Prostate gland (tissue), 2 donors: ENCODE data around the gene CSNK1A1. TPM values are rescaled to one million over a fixed set of nuclear protein-coding genes. Genes with fewer than 3 reads are reported as not detected.

Source experiments
- DNase-seq: peaks from one replicate; pipeline ENCODE4 v3.0.0-alpha.2; 2019; ENCODE audit warnings: low spot score
- H3K27ac ChIP-seq, 2 donors: fragments of 200-600 bp; sonication (generic); 2 replicates each; pipeline ENCODE4 v1.5.1; 2017 to 2019
- H3K27me3 ChIP-seq: fragments of 200-600 bp; sonication (generic); replicated peaks from 2 replicates; pipeline ENCODE4 v1.5.1; 2019; ENCODE audit not compliant: insufficient read depth
- H3K36me3 ChIP-seq, 2 donors: fragments of 200-600 bp; sonication (generic); 1 replicate in 1 of 2; 2 replicates in 1 of 2; pipeline versions ENCODE4 v1.5.1 to v1.8.1; 2017 to 2019
- H3K4me1 ChIP-seq: fragments of 200-600 bp; sonication (generic); replicated peaks from 2 replicates; pipeline ENCODE4 v1.5.1; 2019
- H3K4me3 ChIP-seq, 2 donors: fragments of 200-600 bp; sonication (generic); 2 replicates each; pipeline ENCODE4 v1.5.1; 2017 to 2019
- H3K9me3 ChIP-seq: fragments of 200-600 bp; sonication (generic); 2 replicates; pipeline ENCODE4 v1.5.1; 2017
- CTCF ChIP-seq, 4 experiments: fragments of 200-600 bp in 2 of 4; fragments of 450-650 bp in 2 of 4; sonication (generic) in 2 of 4; IDR thresholded peaks; 1 replicate in 3 of 4; 2 replicates in 1 of 4; pipeline ENCODE4 v1.5.1; 2016 to 2019; ENCODE audit warnings: antibody characterized with exemption in 4 of 4, mild to moderate bottlenecking in 2 of 4, moderate library complexity in 2 of 4
- POLR2A ChIP-seq: fragments of 450-650 bp; IDR thresholded peaks from one replicate; pipeline ENCODE4 v1.6.1; 2016; ENCODE audit warnings: antibody characterized with exemption, mild to moderate bottlenecking
- POLR2AphosphoS5 ChIP-seq: sonication (generic); formaldehyde crosslinking; IDR thresholded peaks from one replicate; pipeline ENCODE4 v1.6.1; 2017; ENCODE audit warnings: antibody characterized with exemption
- WGBS: methylation state at CpG from one replicate; pipeline ENCODE4 v1.1.5; 2018; 5-methylcytosine and 5-hydroxymethylcytosine counted together
- intact Hi-C: fragments of 100-400 bp; cut with DNase I; formaldehyde crosslinking; loops from one replicate; pipeline ENCODE4 v1.14.2; 2022
- total RNA-seq, 2 donors: library from RNA; depleted of rRNA; stranded (reverse); fragments of >200 nt; gene quantifications; one replicate each; pipeline ENCODE4 v1.1.0, GENCODE V29; 2016

The CSNK1A1 gene
- total RNA-seq, 2 donors from 2014 or later = 219 to 269 TPM

- no peak overlapping the region for H3K4me3 ChIP-seq
- no peaks in the 10 kb centered on the region for H3K9me3 ChIP-seq
- no peak for DNase-seq
- TF ChIP-seq POLR2AphosphoS5 (no peak), CTCF (IDR thresholded peaks at IDR 0.05) (no peak), POLR2A (no peak)
- peak overlapping the region in 1 of 2 donors; percentile 1 for H3K27ac ChIP-seq
- intact Hi-C loops = no loop called here
- H3K36me3 ChIP-seq = no peaks in the 10 kb centered on the region
- no peaks in the 10 kb centered on the region for H3K27me3 ChIP-seq
- WGBS = 57% methylated on average over 12 of the region's 12 CpGs
- H3K4me1 ChIP-seq = peaks cover 13% of the 10 kb centered on the region
These were observed 24.2 kb downstream of the CSNK1A1 start for GRCh38 chr5:149526845-149527590.

GRCh38 chr5:149521739-149522685 lies 29.2 kb downstream of the CSNK1A1 start:
- peak overlapping the region in 1 of 2 donors; percentile 30 for H3K27ac ChIP-seq
- 78% methylated on average over 15 of the region's 15 CpGs for WGBS

GRCh38 chr5:149519601-149520000 lies 31.6 kb downstream of the CSNK1A1 start:
- Histone ChIP-seq H3K4me1 (peaks cover 17% of the 10 kb centered on the region), H3K27ac (no peak overlapping the region), H3K9me3 (no peaks in the 10 kb centered on the region), H3K36me3 (no peaks in the 10 kb centered on the region), H3K27me3 (no peaks in the 10 kb centered on the region), H3K4me3 (no peak overlapping the region)
- intact Hi-C loops = no loop called here
- no peak for DNase-seq
- TF ChIP-seq CTCF (IDR thresholded peaks at IDR 0.05) (no peak), POLR2A (no peak), POLR2AphosphoS5 (no peak)

More at GRCh38 chr5:149521739-149522685, 29.2 kb downstream of the CSNK1A1 start:
- peaks cover 17% of the 10 kb centered on the region for H3K4me1 ChIP-seq
- no peak for TF ChIP-seq CTCF (IDR thresholded peaks at IDR 0.05)
- intact Hi-C loops = no loop called here
- no peaks in the 10 kb centered on the region for H3K9me3 ChIP-seq
- H3K36me3 ChIP-seq = no peaks in the 10 kb centered on the region
- no peaks in the 10 kb centered on the region for H3K27me3 ChIP-seq
- no peak for DNase-seq
- H3K4me3 ChIP-seq = no peak overlapping the region

GRCh38 chr5:149518620-149519019 lies 32.6 kb downstream of the CSNK1A1 start:
- Histone ChIP-seq H3K36me3 (no peaks in the 10 kb centered on the region), H3K4me3 (no peak overlapping the region), H3K27me3 (no peaks in the 10 kb centered on the region), H3K4me1 (peaks cover 17% of the 10 kb centered on the region), H3K9me3 (no peaks in the 10 kb centered on the region), H3K27ac (peak overlapping the region in 1 of 2 donors; percentile 40)
- 22% methylated on average over 3 of the region's 3 CpGs for WGBS
- no peak for TF ChIP-seq POLR2A
- no peak for TF ChIP-seq CTCF (IDR thresholded peaks at IDR 0.05)
- TF ChIP-seq POLR2AphosphoS5 = no peak
- intact Hi-C loops = no loop called here
- no peak for DNase-seq
